Stimulated activated CD8-positive, alpha-beta memory T cell treated with anti-CD3 and anti-CD28 coated beads, Interleukin-4, amount 100 ng/mL, for 4 hours (primary cell): ENCODE measurements around the gene FKBP6.
"Not testable (repeated sequence)": the region's sequence is repeated elsewhere in the genome, so short reads cannot be mapped to it uniquely, and the experiment has no call there.

Experiments
- DNase-seq, 2 donors: peaks; one replicate each; pipeline ENCODE4 v3.0.0-alpha.2; 2020; ENCODE audit warnings: low read depth in 2 of 2, low spot score in 1 of 2

The FKBP6 gene

DNA sequence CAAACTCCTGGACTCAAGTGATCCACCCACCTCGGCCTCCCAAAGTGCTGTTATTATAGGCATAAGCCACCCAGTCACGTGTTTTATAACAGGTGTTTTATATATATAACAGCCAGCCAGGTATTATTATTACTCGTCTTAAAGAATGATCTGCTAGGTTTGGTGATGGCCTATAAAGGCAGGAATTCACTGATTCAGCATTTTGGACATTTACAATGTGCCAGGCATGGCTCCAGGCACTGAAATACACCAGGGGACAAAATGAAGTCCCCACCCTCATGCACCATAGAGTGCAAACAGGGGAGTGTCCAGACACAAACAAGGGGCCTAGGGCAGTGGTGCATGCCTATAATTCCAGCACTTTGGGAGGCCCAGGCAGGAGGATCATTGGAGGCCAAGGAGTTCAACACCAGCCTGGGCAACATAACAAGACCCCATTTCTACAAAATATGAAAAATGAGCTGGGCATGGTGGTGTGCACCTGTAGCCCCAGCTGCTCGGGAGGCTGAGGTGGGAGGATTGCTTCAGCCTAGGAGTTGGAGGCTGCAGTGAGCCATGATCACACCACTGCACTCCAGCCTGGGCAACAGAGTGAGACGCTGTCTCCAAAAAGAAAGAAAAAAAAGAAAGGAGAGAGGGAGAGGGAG lies 4.4 kb upstream of the FKBP6 start:
- not testable (repeated sequence) for DNase-seq

DNA sequence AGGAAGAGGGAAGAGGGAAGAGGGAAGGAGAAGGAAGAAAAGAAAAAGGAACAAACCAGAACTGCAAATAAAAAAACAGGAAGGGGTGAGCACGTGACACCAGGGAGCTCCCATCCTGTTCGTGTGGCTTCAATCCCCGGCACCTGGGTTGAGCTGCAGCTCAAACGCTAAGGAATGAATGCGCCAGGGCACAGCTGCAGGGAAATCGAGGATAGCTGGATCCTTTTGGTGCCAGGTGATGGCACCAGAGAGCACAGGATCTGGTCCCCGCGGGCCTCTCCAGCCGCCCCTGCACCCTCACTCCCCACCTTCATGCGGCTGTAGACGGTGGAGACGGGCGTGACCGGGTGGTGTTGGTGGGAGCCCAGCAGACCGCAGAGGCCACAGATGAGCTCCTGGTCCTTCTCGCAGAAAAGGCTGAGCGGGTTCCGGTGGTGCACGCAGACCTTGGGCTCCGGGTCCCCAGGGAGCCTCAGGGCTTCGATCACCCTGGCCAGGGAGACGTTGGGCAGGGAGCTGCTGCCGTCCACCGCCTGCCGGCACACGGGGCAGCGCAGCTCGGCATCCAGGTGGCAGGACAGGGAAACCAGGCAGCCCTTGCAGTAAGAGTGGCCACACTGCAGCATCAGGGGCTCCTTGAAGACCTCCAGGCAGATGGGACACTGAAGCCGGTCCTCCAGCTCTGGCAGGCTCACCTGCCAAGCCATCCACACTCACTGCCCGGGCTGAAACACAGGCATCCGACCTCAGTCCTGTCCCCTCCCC lies 3.7 kb upstream of the FKBP6 start:
- not testable (repeated sequence) for DNase-seq

DNA sequence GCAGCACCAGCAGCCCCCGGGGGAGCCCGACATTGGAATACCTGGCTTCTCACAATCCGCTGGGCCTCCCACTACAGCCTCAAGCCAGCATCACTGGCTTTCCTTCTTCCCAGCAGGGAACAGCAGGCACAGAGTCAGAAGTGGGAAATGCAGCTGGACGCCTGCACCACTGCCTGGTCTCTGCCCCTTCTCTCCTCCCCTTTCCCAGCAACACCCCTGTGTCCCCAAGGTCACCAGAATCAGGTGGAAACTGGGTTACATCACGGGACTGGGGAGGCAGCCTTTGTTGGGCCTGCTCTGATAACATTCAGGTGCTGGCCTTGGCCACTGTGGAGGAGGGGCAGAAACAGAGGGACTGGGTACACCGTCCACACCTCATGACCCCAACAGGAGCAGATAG lies 2.5 kb upstream of the FKBP6 start:
- DNase-seq, result not testable (repeated sequence)

DNA sequence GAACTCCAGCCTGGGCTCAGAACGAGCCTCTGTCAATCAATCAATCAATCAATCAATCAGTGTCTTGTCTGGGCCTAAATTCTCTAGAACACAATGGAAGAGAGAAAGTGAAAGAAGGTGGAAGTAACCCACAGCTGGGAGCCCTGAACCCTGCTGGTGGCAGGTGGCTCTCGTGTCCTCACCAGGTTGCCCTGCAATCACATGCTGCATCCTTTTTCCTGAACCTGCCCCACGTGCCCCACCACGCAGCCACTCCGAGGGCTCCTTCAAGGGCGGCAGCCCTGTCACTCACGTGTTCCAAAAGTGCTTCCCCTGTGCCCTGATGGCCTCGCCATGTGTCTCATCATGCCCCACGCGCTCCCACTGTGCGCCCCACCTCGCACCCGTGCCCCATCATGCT lies 512 bp upstream of the FKBP6 start:
- DNase-seq, result not testable (repeated sequence)

DNA sequence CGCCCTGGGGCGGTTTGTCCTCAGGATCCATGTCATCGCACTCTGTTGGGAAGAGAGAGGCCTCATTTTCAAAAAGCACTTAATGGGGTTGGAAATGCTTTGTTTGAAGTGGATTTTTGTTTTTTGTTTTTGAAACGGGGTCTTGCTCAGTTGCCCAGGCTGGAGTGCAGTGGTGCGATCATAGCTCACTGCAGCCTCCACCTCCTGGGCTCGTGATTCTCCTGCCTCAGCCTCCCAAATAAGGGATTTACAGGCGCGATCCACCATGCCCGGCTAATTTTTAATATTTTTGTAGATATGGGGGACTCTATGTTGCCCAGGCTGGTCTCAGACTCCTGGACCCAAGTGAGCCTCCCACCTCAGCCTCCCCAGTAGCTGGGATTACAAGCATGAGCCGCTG lies 735 bp downstream of the FKBP6 start:
- DNase-seq, result no peak

DNA sequence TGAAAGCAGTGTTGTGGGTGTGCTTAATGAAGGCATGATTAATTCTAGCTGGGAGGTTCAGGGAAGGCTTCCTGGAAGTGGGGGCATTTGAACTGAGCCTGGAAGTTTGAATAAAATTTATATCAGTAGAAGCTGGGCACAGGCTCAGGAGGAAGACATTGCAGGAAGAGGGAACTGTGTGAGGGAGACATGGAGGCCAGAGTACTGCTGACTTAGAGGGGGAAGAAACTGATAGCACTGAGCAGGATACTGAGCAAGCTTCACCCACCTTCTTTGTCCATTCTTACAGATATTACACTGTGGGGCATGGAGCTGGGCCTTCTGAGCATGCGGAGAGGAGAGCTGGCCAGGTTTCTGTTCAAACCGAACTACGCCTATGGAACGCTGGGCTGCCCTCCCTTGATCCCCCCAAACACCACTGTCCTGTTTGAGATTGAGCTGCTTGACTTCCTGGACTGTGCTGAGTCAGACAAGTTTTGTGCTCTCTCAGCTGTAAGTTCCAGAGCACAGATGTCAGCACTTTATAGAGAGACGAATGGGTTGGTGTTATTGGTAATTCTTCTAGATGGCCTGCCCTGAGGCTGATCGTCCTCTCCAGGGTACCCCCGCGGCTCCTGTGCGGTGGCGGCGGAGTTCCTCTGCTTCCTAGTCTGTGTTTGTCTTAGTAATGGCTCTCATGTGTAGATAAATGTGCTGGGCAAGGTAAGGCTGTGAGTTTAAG lies 2.1 kb downstream of the FKBP6 start:
- no peak for DNase-seq

DNA sequence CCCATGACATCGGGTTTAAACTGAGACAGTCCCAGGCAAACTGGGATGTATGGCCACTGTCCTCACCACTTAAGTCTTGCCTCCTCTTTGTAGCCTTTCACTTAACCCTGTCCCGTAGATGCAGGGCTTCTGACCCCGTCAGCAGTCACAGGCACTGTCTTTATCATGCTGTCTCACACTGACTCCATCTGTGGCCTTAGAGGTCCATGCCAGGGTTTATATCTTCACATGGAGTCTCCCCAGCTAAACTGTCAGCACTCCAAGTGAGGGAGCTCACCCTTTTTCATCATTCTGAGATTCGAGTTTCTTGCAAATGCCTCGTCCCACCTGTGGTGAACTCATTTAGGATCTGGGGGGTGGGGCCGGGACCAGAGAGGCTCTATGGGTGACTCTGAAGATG lies 2.8 kb downstream of the FKBP6 start:
- DNase-seq, result no peak

DNA sequence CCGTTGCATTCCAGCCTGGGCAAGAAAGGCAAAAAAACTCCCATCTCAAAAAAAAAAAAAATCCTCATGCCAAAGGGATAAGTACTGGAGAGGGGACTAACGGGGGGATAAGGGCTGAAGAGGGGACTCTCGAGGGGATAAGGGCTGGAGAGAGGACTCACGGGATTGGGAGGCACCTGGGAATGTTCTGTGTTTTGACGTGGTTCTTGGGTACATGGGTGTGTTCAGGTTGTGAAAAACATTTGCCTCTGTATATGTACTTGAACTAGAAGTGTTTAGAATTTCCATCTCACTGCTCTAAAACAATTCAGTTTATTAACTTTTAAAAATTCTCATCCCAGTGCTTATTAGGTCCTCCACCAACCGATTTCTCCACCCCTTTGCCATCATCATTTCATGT lies 4.5 kb downstream of the FKBP6 start:
- DNase-seq, result no peak

DNA sequence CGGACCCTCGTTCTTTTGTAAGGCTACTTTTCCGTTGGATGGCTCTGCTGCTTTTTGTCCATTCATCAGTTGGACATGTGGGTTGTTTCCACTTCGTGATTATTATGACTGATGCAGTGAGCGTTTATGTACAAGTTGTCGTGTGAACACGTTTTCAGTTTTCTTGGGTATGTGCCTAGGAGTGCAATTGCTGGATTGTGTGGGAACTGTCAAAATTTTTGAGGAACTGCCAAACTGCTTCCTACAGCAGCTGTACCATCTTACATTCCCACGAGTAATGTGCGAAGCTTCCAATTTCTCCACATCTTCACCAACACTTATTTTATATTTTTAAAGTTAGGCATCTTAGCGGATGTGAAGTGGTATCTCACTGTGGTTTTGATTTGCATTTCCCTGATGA lies 10.4 kb downstream of the FKBP6 start:
- no peak for DNase-seq

DNA sequence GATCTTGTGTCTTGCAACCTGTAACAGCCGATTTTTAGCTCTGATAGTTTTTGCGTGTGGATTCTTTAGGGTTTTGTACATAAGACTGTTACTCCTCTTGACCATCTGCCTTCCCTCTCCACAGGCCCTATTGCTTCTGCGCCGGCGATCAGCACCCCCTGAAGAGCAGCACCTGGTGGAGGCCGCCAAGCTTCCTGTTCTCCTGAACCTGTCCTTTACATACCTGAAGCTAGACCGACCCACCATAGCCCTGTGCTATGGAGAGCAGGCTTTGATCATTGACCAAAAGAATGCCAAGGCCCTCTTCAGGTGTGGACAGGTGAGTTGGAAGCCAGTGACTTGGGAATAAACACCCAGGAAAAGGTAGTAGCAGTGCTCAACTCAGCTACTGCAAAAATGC lies 12.6 kb downstream of the FKBP6 start:
- DNase-seq, result no peak

DNA sequence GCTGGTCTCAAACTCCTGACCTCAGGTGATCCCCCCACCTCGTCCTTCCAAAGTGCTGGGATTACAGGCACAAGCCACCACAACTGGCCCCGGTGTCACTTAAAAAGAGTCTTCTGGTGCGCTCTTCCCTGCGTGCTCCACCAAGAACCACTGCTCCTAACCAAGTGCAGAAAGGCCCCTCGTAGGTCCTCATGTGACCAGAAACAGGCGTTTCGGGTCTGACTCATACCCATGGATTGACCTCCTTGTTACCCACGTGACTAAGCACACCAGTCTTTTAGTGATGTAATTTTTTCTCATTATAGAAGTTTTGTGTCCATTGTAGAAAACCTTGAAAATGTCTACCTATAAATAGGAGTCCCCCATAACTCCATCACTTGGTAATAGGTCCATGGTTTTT lies 13.9 kb downstream of the FKBP6 start:
- DNase-seq, result no peak

DNA sequence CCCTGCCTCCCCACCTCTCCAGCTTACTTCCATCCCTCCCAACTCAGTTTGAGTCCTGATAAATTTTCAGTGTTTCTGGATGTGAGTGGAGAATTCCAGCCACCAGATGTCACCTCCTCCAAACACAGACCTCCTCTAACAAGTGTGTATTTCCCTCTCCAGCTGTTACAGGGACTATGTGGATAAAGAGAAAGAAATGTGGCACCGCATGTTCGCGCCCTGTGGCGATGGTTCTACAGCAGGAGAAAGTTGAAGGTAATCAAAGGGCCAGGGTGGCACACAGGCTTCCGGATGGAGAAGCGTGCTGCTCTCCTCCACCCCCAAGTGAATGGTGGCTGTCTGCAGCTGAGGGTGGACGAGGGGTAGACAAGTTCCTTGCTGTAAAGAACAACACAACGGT lies 14.7 kb downstream of the FKBP6 start:
- no peak for DNase-seq

DNA sequence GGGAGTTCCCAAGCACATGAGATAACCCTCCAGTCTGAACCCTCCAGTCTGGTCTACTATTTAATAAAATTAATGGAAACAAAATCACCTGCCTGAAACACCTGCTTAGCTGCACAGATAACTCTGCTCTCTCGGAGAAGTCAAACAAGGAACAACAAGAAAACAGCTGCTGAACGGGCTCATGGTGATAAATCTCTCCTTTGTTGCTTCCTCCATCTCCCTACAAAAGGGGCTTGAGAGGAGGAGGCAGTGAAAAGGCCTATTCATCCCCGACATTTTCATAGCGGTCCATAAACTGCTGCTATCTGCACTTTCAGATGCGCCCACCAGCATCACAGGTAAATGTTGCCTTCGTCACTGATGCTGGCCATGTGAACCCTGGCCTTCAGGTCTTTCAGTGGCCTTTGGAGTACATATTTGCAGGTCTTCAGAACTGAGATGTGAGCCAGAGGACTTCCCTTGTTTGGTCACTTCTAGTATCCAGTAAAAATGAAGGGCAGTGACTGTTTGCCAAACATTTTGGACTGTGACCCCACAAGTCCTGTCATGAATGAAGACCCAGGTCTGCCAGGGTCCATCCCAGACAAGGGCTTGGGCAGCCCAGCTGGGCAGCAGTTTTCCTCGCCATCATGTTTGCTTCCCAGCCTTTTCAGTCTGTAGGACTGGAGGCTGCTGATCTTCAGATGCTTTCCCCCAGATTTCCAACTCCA lies 15.9 kb downstream of the FKBP6 start:
- no peak for DNase-seq

DNA sequence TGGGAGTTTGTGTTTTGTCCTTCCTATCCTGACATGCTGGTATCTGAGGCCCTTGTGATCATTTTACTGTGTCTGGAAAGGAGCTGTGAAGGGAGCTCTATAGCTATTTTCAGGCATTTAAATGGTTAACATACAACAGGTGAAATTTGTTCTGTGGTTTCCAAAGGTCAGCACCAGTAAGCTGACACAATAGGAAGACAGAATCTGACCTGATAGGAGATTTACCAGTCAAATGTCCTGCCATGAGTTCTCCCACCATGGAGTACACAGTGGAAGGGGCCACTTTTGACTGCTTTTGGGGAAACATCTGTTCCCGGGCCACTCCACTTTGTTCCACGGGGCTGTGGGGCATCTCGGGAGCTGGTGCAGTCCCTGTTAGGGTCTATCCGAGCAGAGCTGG lies 17.6 kb downstream of the FKBP6 start:
- DNase-seq, result no peak

DNA sequence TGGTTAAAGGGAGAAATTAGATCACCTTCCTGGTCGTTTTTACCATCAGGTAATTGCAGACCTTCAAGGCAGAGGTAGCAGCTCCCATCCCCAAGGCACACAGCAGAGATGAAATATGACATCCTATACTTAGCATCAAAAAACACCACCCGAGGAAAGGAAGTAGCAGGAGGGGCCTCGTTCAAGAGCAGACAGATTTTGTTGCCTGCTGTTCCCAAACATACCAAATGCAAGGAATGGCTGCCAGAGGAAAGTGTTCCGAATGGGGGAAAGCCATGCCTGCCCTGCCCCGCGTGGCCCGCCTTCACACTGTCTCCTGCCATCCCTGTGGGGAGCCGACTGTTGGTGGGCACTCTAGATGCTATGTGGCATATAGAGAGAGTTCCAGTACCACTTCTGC lies 18.0 kb downstream of the FKBP6 start:
- no peak for DNase-seq

DNA sequence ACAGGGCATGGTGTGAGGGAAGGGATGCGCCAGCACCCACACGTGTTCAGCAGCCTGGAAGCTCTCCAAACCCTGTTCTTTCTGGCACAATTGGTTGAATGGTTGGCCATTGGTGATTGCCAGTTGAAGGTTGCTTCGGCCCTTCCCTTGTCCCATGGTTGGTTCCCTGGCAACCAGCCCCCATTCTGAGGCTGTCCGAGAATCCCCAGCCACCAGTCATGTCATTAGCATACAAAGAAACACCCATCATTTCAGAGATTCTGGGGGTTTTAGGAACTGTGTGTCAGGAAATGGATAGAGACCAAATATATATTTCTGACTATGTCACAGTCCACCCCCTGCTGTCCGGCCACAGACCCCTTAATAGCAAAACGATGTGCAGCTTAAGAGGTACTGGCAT lies 21.8 kb downstream of the FKBP6 start:
- DNase-seq, result no peak

DNA sequence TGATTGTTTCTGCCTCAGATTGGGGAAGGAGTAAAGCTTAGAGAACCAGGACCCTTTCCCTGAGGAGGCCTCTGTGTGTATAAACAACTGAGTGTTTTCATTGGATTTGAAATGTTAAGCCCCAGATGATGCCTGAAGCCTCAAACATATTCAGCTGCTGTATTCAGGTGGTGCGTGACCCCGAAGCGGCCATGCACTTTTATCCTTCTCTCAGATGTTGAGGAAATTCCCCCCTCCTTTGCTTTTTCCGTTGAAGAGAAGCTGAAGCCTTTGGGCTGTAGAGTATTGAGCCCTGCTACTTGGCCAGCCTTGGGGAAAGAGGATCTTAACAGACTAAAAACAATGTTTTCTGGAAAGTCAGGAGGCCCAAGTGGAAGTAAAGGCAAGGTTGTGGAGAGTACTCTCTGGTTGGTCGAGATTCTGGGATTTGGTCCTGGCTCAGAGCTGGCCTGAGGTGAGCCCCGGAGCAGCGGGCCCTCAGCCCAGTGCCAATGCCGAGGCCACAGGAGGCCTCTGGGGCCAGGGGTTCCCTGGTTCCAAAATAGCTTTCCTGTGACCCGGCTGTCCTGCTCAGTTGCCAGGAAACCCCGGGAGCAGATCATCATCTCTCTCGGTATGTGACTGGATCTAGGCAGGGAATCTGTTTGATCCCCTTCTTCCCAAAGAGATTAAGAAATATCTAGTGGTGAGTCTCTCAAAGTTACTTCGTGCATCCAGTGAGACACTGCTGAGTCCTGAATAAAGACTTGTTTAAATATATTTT lies 22.5 kb downstream of the FKBP6 start:
- DNase-seq, result no peak

DNA sequence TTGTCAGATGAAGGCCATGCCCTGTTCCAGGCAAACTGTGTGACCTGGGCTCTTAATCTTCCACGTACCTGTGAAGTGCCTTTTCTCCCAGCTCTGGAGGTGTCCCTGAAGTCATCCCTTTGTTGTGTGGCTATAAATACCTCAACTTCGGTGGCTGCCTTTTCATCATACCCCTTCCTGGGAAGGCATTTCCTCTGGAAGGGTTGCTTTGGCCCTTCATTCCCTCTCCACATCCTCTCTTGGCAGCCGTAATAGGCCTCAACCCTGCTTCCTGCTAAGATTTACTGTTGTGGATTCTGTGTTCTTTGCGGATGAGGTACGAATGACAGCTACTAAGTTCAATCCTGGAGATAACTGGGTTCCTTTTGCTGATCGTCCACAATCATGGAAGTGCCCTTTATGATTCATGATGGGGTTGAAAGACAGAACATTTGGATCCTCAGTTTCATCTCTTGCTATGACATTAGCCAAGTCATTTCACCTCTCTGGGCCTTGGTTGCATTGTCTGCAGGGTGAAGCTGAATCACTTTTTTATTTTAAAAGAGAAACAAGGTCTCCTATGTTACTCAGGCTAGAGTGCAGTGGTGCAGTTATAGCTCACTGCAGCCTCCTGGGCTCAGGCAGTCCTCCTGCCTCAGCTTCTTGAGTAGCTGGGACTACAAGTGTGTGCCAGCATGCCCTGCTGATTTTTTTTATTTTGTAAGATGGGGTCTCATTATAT lies 23.6 kb downstream of the FKBP6 start:
- DNase-seq, result no peak

DNA sequence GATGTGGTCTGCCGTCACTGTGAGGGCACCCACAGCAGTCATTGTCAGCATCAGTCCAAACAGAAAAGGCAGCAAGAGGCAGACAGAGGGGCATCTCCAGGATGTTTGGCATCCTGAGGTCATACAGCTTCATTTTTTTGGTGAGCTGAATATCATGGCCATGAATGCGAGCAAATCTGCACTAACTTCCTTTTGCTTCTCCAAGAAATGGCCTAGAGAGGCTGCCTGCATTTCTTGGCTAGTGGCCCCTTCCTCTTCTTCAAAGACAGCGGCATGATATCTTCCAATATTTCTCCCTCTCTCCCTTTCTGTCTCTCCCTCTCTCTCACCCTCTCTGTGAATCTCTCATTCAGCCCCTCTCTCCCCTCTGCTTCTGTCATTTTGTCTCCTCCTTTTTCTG lies 24.8 kb downstream of the FKBP6 start:
- DNase-seq, result no peak

DNA sequence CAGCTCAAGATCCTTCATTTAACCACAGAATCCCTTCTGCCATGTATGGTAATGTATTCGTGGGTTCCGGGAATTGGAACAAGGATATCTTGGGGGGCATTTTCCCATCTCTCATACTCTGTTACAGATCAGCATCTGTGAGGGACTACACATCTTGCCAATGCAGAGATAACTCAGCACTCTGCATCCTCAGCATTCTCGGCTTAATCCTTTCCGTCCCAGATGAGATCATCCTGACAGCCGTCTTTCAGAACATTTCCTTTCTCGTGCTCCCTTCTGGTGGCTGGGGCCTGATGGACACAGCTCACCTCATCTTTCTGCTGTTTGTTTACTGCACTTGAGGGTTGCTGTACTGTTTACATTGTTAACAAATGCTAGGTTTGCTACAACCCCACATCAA lies 25.3 kb downstream of the FKBP6 start:
- no peak for DNase-seq
